ENCODE measurements around the gene PLEKHA6. TPM values are rescaled to one million over a fixed set of nuclear protein-coding genes. Genes with fewer than 3 reads are reported as not detected.

PLEKHA6 gene
- total RNA-seq, 4 donors from 2014 or later: 5.9 to 13.6 (median 8.4) TPM

GRCh38 chr1:204357551-204358490 is 1.9 kb downstream of the PLEKHA6 start:
- intact Hi-C loops (cut with DNase I; ENCODE audit: low total_unique reads): no loop called here
- no peak overlapping the region for H3K27ac ChIP-seq
- H3K27me3 ChIP-seq: no peaks in the 10 kb centered on the region
- no peak for TF ChIP-seq POLR2A (IDR thresholded peaks at IDR 0.05)
- no peak for TF ChIP-seq CTCF (IDR thresholded peaks at IDR 0.05)
- no peaks in the 10 kb centered on the region for H3K9me3 ChIP-seq
- DNase-seq: no peak
- H3K4me1 ChIP-seq: no peaks in the 10 kb centered on the region
- H3K4me3 ChIP-seq: no peak overlapping the region
- H3K36me3 ChIP-seq: no peaks in the 10 kb centered on the region

GRCh38 chr1:204356997-204357396 is 2.7 kb downstream of the PLEKHA6 start:
- Histone ChIP-seq H3K4me1 (no peaks in the 10 kb centered on the region), H3K9me3 (no peaks in the 10 kb centered on the region), H3K36me3 (no peaks in the 10 kb centered on the region), H3K27me3 (no peaks in the 10 kb centered on the region), H3K27ac (no peak overlapping the region), H3K4me3 (no peak overlapping the region)
- TF ChIP-seq POLR2A (IDR thresholded peaks at IDR 0.05) (no peak), CTCF (IDR thresholded peaks at IDR 0.05) (no peak)
- no peak for DNase-seq
- intact Hi-C loops (cut with DNase I; ENCODE audit: low total_unique reads): no loop called here

GRCh38 chr1:204355913-204356312 is 3.8 kb downstream of the PLEKHA6 start:
- Histone ChIP-seq H3K4me3 (no peak overlapping the region), H3K4me1 (peaks cover 0 to 3% of the 10 kb centered on the region in 2 donors), H3K36me3 (no peaks in the 10 kb centered on the region), H3K9me3 (no peaks in the 10 kb centered on the region), H3K27ac (no peak overlapping the region), H3K27me3 (no peaks in the 10 kb centered on the region)
- intact Hi-C loops (cut with DNase I; ENCODE audit: low total_unique reads): no loop called here
- TF ChIP-seq POLR2A (IDR thresholded peaks at IDR 0.05): no peak
- TF ChIP-seq CTCF (IDR thresholded peaks at IDR 0.05): no peak
- DNase-seq: no peak

GRCh38 chr1:204354579-204354978 is 5.2 kb downstream of the PLEKHA6 start:
- H3K36me3 ChIP-seq: no peaks in the 10 kb centered on the region
- no peaks in the 10 kb centered on the region for H3K27me3 ChIP-seq
- H3K4me3 ChIP-seq: no peak overlapping the region
- intact Hi-C loops (cut with DNase I; ENCODE audit: low total_unique reads): no loop called here
- H3K27ac ChIP-seq: no peak overlapping the region
- peaks cover 0 to 16% of the 10 kb centered on the region in 2 donors for H3K4me1 ChIP-seq
- H3K9me3 ChIP-seq: no peaks in the 10 kb centered on the region
- DNase-seq: no peak
- no peak for TF ChIP-seq POLR2A (IDR thresholded peaks at IDR 0.05)
- no peak for TF ChIP-seq CTCF (IDR thresholded peaks at IDR 0.05)

GRCh38 chr1:204353213-204353910 is 6.4 kb downstream of the PLEKHA6 start:
- no peaks in the 10 kb centered on the region for H3K27me3 ChIP-seq
- no peaks in the 10 kb centered on the region for H3K36me3 ChIP-seq
- no peak for DNase-seq
- no peak overlapping the region for H3K27ac ChIP-seq
- intact Hi-C loops (cut with DNase I; ENCODE audit: low total_unique reads): no loop called here
- no peak overlapping the region for H3K4me3 ChIP-seq
- TF ChIP-seq POLR2A (IDR thresholded peaks at IDR 0.05) (no peak), CTCF (IDR thresholded peaks at IDR 0.05) (no peak)
- H3K4me1 ChIP-seq: peaks cover 0 to 26% of the 10 kb centered on the region in 2 donors
- H3K9me3 ChIP-seq: no peaks in the 10 kb centered on the region
